B cell (primary cell): ENCODE measurements around the gene ITPRIP. TPM values are rescaled to one million over a fixed set of nuclear protein-coding genes. Genes with fewer than 3 reads are reported as not detected.

Experiments used
- ATAC-seq: fragments of 200-7000 bp; cut with Tn5 transposase; one replicate; pipeline ENCODE4 v1.10.0; 2021; ENCODE audit warnings: low read depth, mild to moderate bottlenecking, moderate number of reproducible peaks, moderate library complexity
- CTCF ChIA-PET: fragments of 350-600 bp; sonication (Branson Sonifier 250); formaldehyde crosslinking; loops from one replicate; lab custom pipeline; 2021; ENCODE audit warnings: antibody characterized with exemption, inconsistent platforms; lab: Charles Lee
- POLR2A ChIA-PET: fragments of 350-600 bp; sonication (Branson Sonifier 250); formaldehyde crosslinking; loops from one replicate; lab custom pipeline; 2021; ENCODE audit warnings: antibody characterized with exemption; lab: Charles Lee
- DNase-seq: peaks from one replicate; pipeline ENCODE4 v3.0.0; 2013
- H2AFZ ChIP-seq: 2 replicates; pipeline ENCODE4 v1.6.1; 2012; ENCODE audit warnings: mild to moderate bottlenecking, low read depth, low read length; ENCODE audit not compliant: insufficient read depth, poor library complexity, severe bottlenecking
- H3K27ac ChIP-seq, 2 donors: 1 replicate in 1 of 2; 2 replicates in 1 of 2; pipeline ENCODE4 v1.5.1; 2012 to 2013; ENCODE audit warnings: low read length in 2 of 2, mild to moderate bottlenecking in 2 of 2, moderate library complexity in 1 of 2
- H3K27me3 ChIP-seq, 4 experiments: fragments of 200-600 bp in 1 of 4; sonication (generic) in 1 of 4; replicated peaks in 1 of 4; 1 replicate in 2 of 4; 2 replicates in 2 of 4; pipeline versions ENCODE4 v1.6.1 to v1.7.0; 2013 to 2016; ENCODE audit warnings: low read length in 3 of 4, mild to moderate bottlenecking in 2 of 4, mixed read lengths in 1 of 4, moderate library complexity in 1 of 4; ENCODE audit not compliant: insufficient read depth in 4 of 4, control insufficient read depth in 3 of 4; ENCODE audit errors: control extremely low read depth in 1 of 4
- H3K36me3 ChIP-seq, 2 experiments: replicated peaks in 1 of 2; 1 replicate in 1 of 2; 2 replicates in 1 of 2; pipeline versions ENCODE4 v1.6.1 to v1.7.1; 2013; ENCODE audit warnings: low read length in 1 of 2; ENCODE audit not compliant: insufficient read depth in 2 of 2, control insufficient read depth in 1 of 2; ENCODE audit errors: control extremely low read depth in 1 of 2, extremely low read depth in 1 of 2
- H3K4me1 ChIP-seq, 2 donors: fragments of 200-600 bp in 1 of 2; sonication (generic) in 1 of 2; 1 replicate in 1 of 2; 2 replicates in 1 of 2; pipeline versions ENCODE4 v1.5.1 to v1.6.1; 2013 to 2017; ENCODE audit warnings: low read length in 2 of 2; ENCODE audit not compliant: control insufficient read depth in 2 of 2, insufficient read depth in 2 of 2
- H3K4me2 ChIP-seq: replicated peaks from 2 replicates; pipeline ENCODE3; 2012; ENCODE audit warnings: mild to moderate bottlenecking, low read depth, low read length; ENCODE audit not compliant: poor library complexity, severe bottlenecking
- H3K4me3 ChIP-seq, 5 experiments: fragments of 200-600 bp in 1 of 5; sonication (generic) in 1 of 5; 1 replicate in 3 of 5; 2 replicates in 2 of 5; pipeline versions ENCODE4 v1.5.1 to v1.7.0; 2011 to 2016; ENCODE audit warnings: low read length in 4 of 5, mild to moderate bottlenecking in 4 of 5, low read depth in 2 of 5, control low read depth in 1 of 5, moderate library complexity in 1 of 5; ENCODE audit not compliant: insufficient read depth in 1 of 5; ENCODE audit errors: control extremely low read depth in 1 of 5, extremely low read depth in 1 of 5
- H3K79me2 ChIP-seq: fragments of 200-600 bp; sonication (generic); one replicate; pipeline ENCODE4 v1.6.0; 2016; ENCODE audit warnings: low read length; ENCODE audit not compliant: control insufficient read depth, insufficient read depth
- H3K9ac ChIP-seq: fragments of 200-600 bp; sonication (generic); 2 replicates; pipeline ENCODE4 v1.6.1; 2017; ENCODE audit warnings: mild to moderate bottlenecking, low read length, moderate library complexity
- H3K9me3 ChIP-seq, 3 donors: one replicate each; pipeline versions ENCODE4 v1.6.1 to v1.7.1; 2013; ENCODE audit warnings: low read length in 2 of 3; ENCODE audit not compliant: control insufficient read depth in 2 of 3, insufficient read depth in 1 of 3; ENCODE audit errors: control extremely low read depth in 1 of 3
- H4K20me1 ChIP-seq: 2 replicates; pipeline ENCODE4 v1.6.0; 2012; ENCODE audit warnings: mild to moderate bottlenecking, low read length; ENCODE audit not compliant: insufficient read depth, control insufficient read depth, poor library complexity, severe bottlenecking
- H3K27ac Mint-ChIP-seq: one replicate; pipeline ENCODE4 v1.8.0; 2021; ENCODE audit warnings: mixed read lengths
- H3K27me3 Mint-ChIP-seq: one replicate; pipeline ENCODE4 v1.8.0; 2021; ENCODE audit warnings: mixed read lengths
- H3K4me1 Mint-ChIP-seq: one replicate; pipeline ENCODE4 v1.8.0; 2021; ENCODE audit warnings: mixed read lengths
- H3K4me3 Mint-ChIP-seq: one replicate; pipeline ENCODE4 v1.8.0; 2021; ENCODE audit warnings: mixed read lengths
- H3K9me3 Mint-ChIP-seq: one replicate; pipeline ENCODE4 v1.8.0; 2022; ENCODE audit warnings: mixed read lengths; ENCODE audit not compliant: insufficient read depth
- CTCF ChIP-seq: fragments of 200-600 bp; IDR thresholded peaks from one replicate; pipeline ENCODE4 v1.8.0; 2022; ENCODE audit warnings: antibody characterized with exemption, mild to moderate bottlenecking
- EZH2 ChIP-seq: IDR thresholded peaks from 2 replicates; pipeline ENCODE4 v1.6.1; 2012; ENCODE audit warnings: borderline replicate concordance, low read depth, mild to moderate bottlenecking, moderate library complexity, low read length; ENCODE audit not compliant: insufficient read depth, poor library complexity, severe bottlenecking
- WGBS: methylation state at CpG from one replicate; pipeline ENCODE4 v1.1.5; 2013; ENCODE audit warnings: missing lambda C conversion rate; ENCODE audit not compliant: insufficient coverage; 5-methylcytosine and 5-hydroxymethylcytosine counted together
- intact Hi-C: fragments of 100-400 bp; cut with micrococcal nuclease; formaldehyde crosslinking; loops from one replicate; pipeline ENCODE4 v1.10.0; 2022
- polyA plus RNA-seq: library from polyadenylated mRNA; depleted of rRNA; stranded (reverse); fragments of >200 nt; gene quantifications from 2 replicates; pipeline ENCODE4 v1.2.3, GENCODE V29; 2012
- total RNA-seq, 2 donors: library from RNA; stranded (reverse); fragments of 120-200 nt in 1 of 2; gene quantifications; 1 replicate in 1 of 2; 2 replicates in 1 of 2; pipeline versions ENCODE4 v1.2.3 to v1.2.4, GENCODE V29; 2013 to 2022

Gene ITPRIP
- total and polyA plus RNA-seq, 2 donors (not counting 1 experiment from before 2014, with no cell fraction given) = 22.5 to 28.5 TPM

- H3K27me3 Mint-ChIP-seq = no peaks in the 10 kb centered on the region
- CTCF ChIA-PET = interaction anchor here (0.6 to 7.8 kb wide), 6 partner anchors 10 to 39 kb away, joined by 3 to 47 read pairs (median 6); partner anchors contain the start of gene ITPRIP
- no peak overlapping the region for H3K9ac ChIP-seq
- H3K27ac Mint-ChIP-seq = peak overlapping the region; percentile 89
- H3K27me3 ChIP-seq = no peaks in the 10 kb centered on the region
- no peak overlapping the region for H2AFZ ChIP-seq
- POLR2A ChIA-PET = interaction anchor here (1.5 to 2.1 kb wide), 2 partner anchors 10 to 21 kb away, joined by 3 to 15 read pairs; partner anchors contain the start of gene ITPRIP
- peaks cover 100% of the 10 kb centered on the region for H4K20me1 ChIP-seq
- H3K4me1 Mint-ChIP-seq = peaks cover 98% of the 10 kb centered on the region
- 46% methylated on average over 15 of the region's 20 CpGs for WGBS
- peaks cover 0 to 16% of the 10 kb centered on the region in 2 experiments for H3K36me3 ChIP-seq
- H3K4me1 ChIP-seq = peaks cover 89 to 92% of the 10 kb centered on the region in 2 donors
- no peaks in the 10 kb centered on the region for H3K9me3 Mint-ChIP-seq
- peaks cover 100% of the 10 kb centered on the region for H3K79me2 ChIP-seq
- peak overlapping the region in 1 of 2 donors; percentile 58 for H3K27ac ChIP-seq
- H3K4me2 ChIP-seq = peak overlapping the region; percentile 72
- ATAC-seq (no peak), DNase-seq (no peak)
- peak overlapping the region in 3 of 5 experiments; percentile 9 to 24 (median 23) for H3K4me3 ChIP-seq
- intact Hi-C loops = no loop called here
- peaks cover 0 to 4% (median 0%) of the 10 kb centered on the region in 3 donors for H3K9me3 ChIP-seq
- peak overlapping the region; percentile 60 for H3K4me3 Mint-ChIP-seq
- TF ChIP-seq CTCF (no peak), EZH2 (no peak)
Observed at GRCh38 chr10:104327745-104328645, 10.3 kb downstream of the ITPRIP start.
